Panc1 (cell line): ENCODE measurements around the gene SPARC.
"Not testable (repeated sequence)": the region's sequence is repeated elsewhere in the genome, so short reads cannot be mapped to it uniquely, and the experiment has no call there.

Source experiments
- POLR2AphosphoS5 ChIP-seq: IDR thresholded peaks from 2 replicates; pipeline ENCODE4 v1.6.1; 2012; ENCODE audit warnings: mild to moderate bottlenecking, low read depth, low read length, moderate library complexity
- SIN3A ChIP-seq: IDR thresholded peaks from 2 replicates; pipeline ENCODE4 v1.6.1; 2012; ENCODE audit warnings: low read depth, mild to moderate bottlenecking, low read length, moderate library complexity, borderline replicate concordance; ENCODE audit not compliant: insufficient read depth
- TCF7L2 ChIP-seq: IDR thresholded peaks from 2 replicates; pipeline ENCODE4 v1.6.1; 2011; ENCODE audit warnings: mild to moderate bottlenecking, low read depth, low read length, inconsistent platforms
- TF ChIP-seq, protein P1 (sequence below): fragments of 450-650 bp; IDR thresholded peaks from 2 replicates; pipeline ENCODE4 v1.5.1; 2017; ENCODE audit warnings: mild to moderate bottlenecking

DNA sequence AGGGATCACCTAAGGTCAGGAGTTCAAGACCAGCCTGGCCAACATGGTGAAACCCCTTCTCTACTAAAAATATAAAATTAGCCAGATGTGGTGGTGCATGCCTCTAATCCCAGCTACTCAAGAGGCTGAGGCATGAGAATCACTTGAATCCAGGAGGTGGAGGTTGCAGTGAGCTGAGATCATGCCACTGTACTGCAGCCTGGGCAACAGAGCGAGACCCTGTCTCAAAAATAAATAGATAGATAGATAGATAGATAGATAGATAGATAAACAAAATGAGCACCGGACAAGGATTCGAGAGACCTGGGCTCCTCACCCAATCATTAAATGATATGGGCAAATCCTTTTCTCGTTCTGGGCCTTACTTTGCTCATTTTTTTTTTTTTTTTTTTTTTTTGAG, 11.4 kb upstream of the SPARC start:
- TF ChIP-seq, protein P1, sequence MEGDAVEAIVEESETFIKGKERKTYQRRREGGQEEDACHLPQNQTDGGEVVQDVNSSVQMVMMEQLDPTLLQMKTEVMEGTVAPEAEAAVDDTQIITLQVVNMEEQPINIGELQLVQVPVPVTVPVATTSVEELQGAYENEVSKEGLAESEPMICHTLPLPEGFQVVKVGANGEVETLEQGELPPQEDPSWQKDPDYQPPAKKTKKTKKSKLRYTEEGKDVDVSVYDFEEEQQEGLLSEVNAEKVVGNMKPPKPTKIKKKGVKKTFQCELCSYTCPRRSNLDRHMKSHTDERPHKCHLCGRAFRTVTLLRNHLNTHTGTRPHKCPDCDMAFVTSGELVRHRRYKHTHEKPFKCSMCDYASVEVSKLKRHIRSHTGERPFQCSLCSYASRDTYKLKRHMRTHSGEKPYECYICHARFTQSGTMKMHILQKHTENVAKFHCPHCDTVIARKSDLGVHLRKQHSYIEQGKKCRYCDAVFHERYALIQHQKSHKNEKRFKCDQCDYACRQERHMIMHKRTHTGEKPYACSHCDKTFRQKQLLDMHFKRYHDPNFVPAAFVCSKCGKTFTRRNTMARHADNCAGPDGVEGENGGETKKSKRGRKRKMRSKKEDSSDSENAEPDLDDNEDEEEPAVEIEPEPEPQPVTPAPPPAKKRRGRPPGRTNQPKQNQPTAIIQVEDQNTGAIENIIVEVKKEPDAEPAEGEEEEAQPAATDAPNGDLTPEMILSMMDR: not testable (repeated sequence)
- TF ChIP-seq SIN3A, POLR2AphosphoS5, TCF7L2: not testable (repeated sequence)
